Measurements from ENCODE around the gene DNAH11. TPM values are rescaled to one million over a fixed set of nuclear protein-coding genes. Genes with fewer than 3 reads are reported as not detected.
"Not testable (repeated sequence)": the region's sequence is repeated elsewhere in the genome, so short reads cannot be mapped to it uniquely, and the experiment has no call there.

The DNAH11 gene
- total RNA-seq, 1 donor from 2014 or later = 6.1 TPM

- no peak for DNase-seq
- H3K4me3 Mint-ChIP-seq = no peak overlapping the region
- H3K4me1 Mint-ChIP-seq = no peaks in the 10 kb centered on the region
- no peaks in the 10 kb centered on the region for H3K36me3 Mint-ChIP-seq (ENCODE audit: low read depth)
- intact Hi-C loops (cut with micrococcal nuclease) = no loop called here
- H3K27me3 Mint-ChIP-seq = no peaks in the 10 kb centered on the region
- H3K9me3 Mint-ChIP-seq = no peaks in the 10 kb centered on the region
- no peak overlapping the region for H3K27ac Mint-ChIP-seq
Observed at GRCh38 chr7:21722371-21722770, 179.5 kb downstream of the DNAH11 start.

GRCh38 chr7:21724562-21724961 is 181.7 kb downstream of the DNAH11 start:
- Mint-ChIP-seq H3K4me1 (no peaks in the 10 kb centered on the region), H3K4me3 (no peak overlapping the region), H3K36me3 (ENCODE audit: low read depth) (no peaks in the 10 kb centered on the region), H3K9me3 (no peaks in the 10 kb centered on the region), H3K27ac (no peak overlapping the region), H3K27me3 (no peaks in the 10 kb centered on the region)
- intact Hi-C loops (cut with micrococcal nuclease) = no loop called here
- no peak for DNase-seq

- no peaks in the 10 kb centered on the region for H3K9me3 Mint-ChIP-seq
- H3K27ac Mint-ChIP-seq = no peak overlapping the region
- H3K4me1 Mint-ChIP-seq = no peaks in the 10 kb centered on the region
- DNase-seq = no peak
- H3K4me3 Mint-ChIP-seq = no peak overlapping the region
- no peaks in the 10 kb centered on the region for H3K27me3 Mint-ChIP-seq
- intact Hi-C loops (cut with micrococcal nuclease) = no loop called here
- peaks cover 2% of the 10 kb centered on the region for H3K36me3 Mint-ChIP-seq (ENCODE audit: low read depth)
Observed at GRCh38 chr7:21730399-21730798, 187.6 kb downstream of the DNAH11 start.

GRCh38 chr7:21731977-21732376 is 189.1 kb downstream of the DNAH11 start:
- intact Hi-C loops (cut with micrococcal nuclease) = no loop called here
- Mint-ChIP-seq H3K4me1 (no peaks in the 10 kb centered on the region), H3K27me3 (no peaks in the 10 kb centered on the region), H3K4me3 (no peak overlapping the region), H3K27ac (no peak overlapping the region), H3K9me3 (no peaks in the 10 kb centered on the region), H3K36me3 (ENCODE audit: low read depth) (peaks cover 2% of the 10 kb centered on the region)
- DNase-seq = no peak

- H3K4me3 Mint-ChIP-seq; intact Hi-C loops (cut with micrococcal nuclease): not testable (repeated sequence)
Observed at GRCh38 chr7:21732956-21733355, 190.1 kb downstream of the DNAH11 start.

GRCh38 chr7:21733837-21734236 is 191.0 kb downstream of the DNAH11 start:
- no peak for DNase-seq
- intact Hi-C loops (cut with micrococcal nuclease) = no loop called here
- Mint-ChIP-seq H3K27me3 (no peaks in the 10 kb centered on the region), H3K4me3 (no peak overlapping the region), H3K27ac (no peak overlapping the region), H3K4me1 (no peaks in the 10 kb centered on the region), H3K9me3 (no peaks in the 10 kb centered on the region), H3K36me3 (ENCODE audit: low read depth) (peaks cover 2% of the 10 kb centered on the region)

More at GRCh38 chr7:21732956-21733355, 190.1 kb downstream of the DNAH11 start:
- DNase-seq; H3K36me3 Mint-ChIP-seq (ENCODE audit: low read depth); H3K27me3 Mint-ChIP-seq; H3K4me1 Mint-ChIP-seq; H3K9me3 Mint-ChIP-seq; H3K27ac Mint-ChIP-seq: not testable (repeated sequence)

GRCh38 chr7:21743493-21743892 is 200.7 kb downstream of the DNAH11 start:
- no peak for DNase-seq
- Mint-ChIP-seq H3K36me3 (ENCODE audit: low read depth) (no peaks in the 10 kb centered on the region), H3K27ac (no peak overlapping the region), H3K4me3 (no peak overlapping the region), H3K4me1 (no peaks in the 10 kb centered on the region), H3K9me3 (no peaks in the 10 kb centered on the region), H3K27me3 (no peaks in the 10 kb centered on the region)
- intact Hi-C loops (cut with micrococcal nuclease) = no loop called here

- H3K36me3 Mint-ChIP-seq (ENCODE audit: low read depth) = no peaks in the 10 kb centered on the region
- no peaks in the 10 kb centered on the region for H3K4me1 Mint-ChIP-seq
- H3K27me3 Mint-ChIP-seq = no peaks in the 10 kb centered on the region
- intact Hi-C loops (cut with micrococcal nuclease) = no loop called here
- no peaks in the 10 kb centered on the region for H3K9me3 Mint-ChIP-seq
- no peak for DNase-seq
- H3K4me3 Mint-ChIP-seq = no peak overlapping the region
- H3K27ac Mint-ChIP-seq = no peak overlapping the region
Observed at GRCh38 chr7:21746949-21747348, 204.1 kb downstream of the DNAH11 start.

GRCh38 chr7:21747806-21748205 is 205.0 kb downstream of the DNAH11 start:
- Mint-ChIP-seq H3K27ac (no peak overlapping the region), H3K4me1 (no peaks in the 10 kb centered on the region), H3K27me3 (no peaks in the 10 kb centered on the region), H3K36me3 (ENCODE audit: low read depth) (no peaks in the 10 kb centered on the region), H3K4me3 (no peak overlapping the region), H3K9me3 (no peaks in the 10 kb centered on the region)
- DNase-seq = no peak
- intact Hi-C loops (cut with micrococcal nuclease) = no loop called here

- intact Hi-C loops (cut with micrococcal nuclease) = no loop called here
- Mint-ChIP-seq H3K36me3 (ENCODE audit: low read depth) (no peaks in the 10 kb centered on the region), H3K4me1 (no peaks in the 10 kb centered on the region), H3K27ac (no peak overlapping the region), H3K9me3 (no peaks in the 10 kb centered on the region), H3K27me3 (peaks cover 1% of the 10 kb centered on the region), H3K4me3 (no peak overlapping the region)
- DNase-seq = no peak
Observed at GRCh38 chr7:21749378-21749777, 206.5 kb downstream of the DNAH11 start.

- Mint-ChIP-seq H3K27ac (no peak overlapping the region), H3K4me1 (no peaks in the 10 kb centered on the region), H3K36me3 (ENCODE audit: low read depth) (no peaks in the 10 kb centered on the region), H3K9me3 (no peaks in the 10 kb centered on the region), H3K4me3 (no peak overlapping the region), H3K27me3 (peaks cover 9% of the 10 kb centered on the region)
- DNase-seq = no peak
- intact Hi-C loops (cut with micrococcal nuclease) = no loop called here
Observed at GRCh38 chr7:21753071-21753470, 210.2 kb downstream of the DNAH11 start.

- no peaks in the 10 kb centered on the region for H3K36me3 Mint-ChIP-seq (ENCODE audit: low read depth)
- no peak overlapping the region for H3K4me3 Mint-ChIP-seq
- no peak for DNase-seq
- H3K4me1 Mint-ChIP-seq = no peaks in the 10 kb centered on the region
- no peak overlapping the region for H3K27ac Mint-ChIP-seq
- intact Hi-C loops (cut with micrococcal nuclease) = no loop called here
- peaks cover 14% of the 10 kb centered on the region for H3K27me3 Mint-ChIP-seq
- H3K9me3 Mint-ChIP-seq = no peaks in the 10 kb centered on the region
Observed at GRCh38 chr7:21754963-21755362, 212.1 kb downstream of the DNAH11 start.

GRCh38 chr7:21757537-21758282 is 214.9 kb downstream of the DNAH11 start:
- Mint-ChIP-seq H3K4me3 (no peak overlapping the region), H3K4me1 (no peaks in the 10 kb centered on the region), H3K27ac (no peak overlapping the region), H3K27me3 (peaks cover 17% of the 10 kb centered on the region), H3K9me3 (no peaks in the 10 kb centered on the region), H3K36me3 (ENCODE audit: low read depth) (no peaks in the 10 kb centered on the region)
- intact Hi-C loops (cut with micrococcal nuclease) = no loop called here
- no peak for DNase-seq

GRCh38 chr7:21758286-21758685 is 215.4 kb downstream of the DNAH11 start:
- Mint-ChIP-seq H3K27ac (no peak overlapping the region), H3K27me3 (peaks cover 17% of the 10 kb centered on the region), H3K9me3 (no peaks in the 10 kb centered on the region), H3K4me1 (no peaks in the 10 kb centered on the region), H3K4me3 (no peak overlapping the region), H3K36me3 (ENCODE audit: low read depth) (no peaks in the 10 kb centered on the region)
- intact Hi-C loops (cut with micrococcal nuclease) = no loop called here
- DNase-seq = no peak

GRCh38 chr7:21762469-21762868 is 219.6 kb downstream of the DNAH11 start:
- H3K4me1 Mint-ChIP-seq = peaks cover 12% of the 10 kb centered on the region
- no peak overlapping the region for H3K27ac Mint-ChIP-seq
- H3K36me3 Mint-ChIP-seq (ENCODE audit: low read depth) = no peaks in the 10 kb centered on the region
- DNase-seq = no peak
- intact Hi-C loops (cut with micrococcal nuclease) = loop anchor here (10.0 kb wide), 2 partner anchors 218 to 338 kb away; partner anchors contain the start of genes DNAH11 and SP4
- no peak overlapping the region for H3K4me3 Mint-ChIP-seq
- peaks cover 14% of the 10 kb centered on the region for H3K27me3 Mint-ChIP-seq
- no peaks in the 10 kb centered on the region for H3K9me3 Mint-ChIP-seq

Measured in activated CD4-positive, alpha-beta T cell treated with anti-CD3 and anti-CD28 coated beads, Interleukin-2, amount 10 ng/mL, durations not matched to agents 24 days and 14 days (primary cell).